Measurements from ENCODE around the gene CCDC88B.

The CCDC88B gene

GRCh38 chr11:64339754-64340408, at the start of gene CCDC88B:
TSS of gene CCDC88B (plus strand) at chr11:64340204. CDS start at chr11:64340267, 63 bp downstream.
- Histone ChIP-seq H3K9me3 (ENCODE audit: control insufficient read depth, insufficient read depth, low read depth, low read length) (no peaks in the 10 kb centered on the region), H3K9ac (ENCODE audit: low read length) (no peak within 1 kb of the TSS), H3K27me3 (ENCODE audit: control insufficient read depth, insufficient read depth, low read length) (no peaks in the 10 kb centered on the region), H3K27ac (ENCODE audit: low read depth, low read length) (no peak within 1 kb of the TSS), H3K4me3 (ENCODE audit: low read depth, low read length) (peak within 1 kb of the TSS; percentile 76), H3K36me3 (ENCODE audit: control insufficient read depth, insufficient read depth, low read length) (no peaks in the 10 kb centered on the region), H3K4me1 (ENCODE audit: control insufficient read depth, insufficient read depth, low read length) (peaks cover 20% of the 10 kb centered on the region)

GRCh38 chr11:64290352-64291261, 49.4 kb upstream of the CCDC88B start:
- Histone ChIP-seq H3K9ac (ENCODE audit: low read length) (no peak overlapping the region), H3K27me3 (ENCODE audit: control insufficient read depth, insufficient read depth, low read length) (peaks cover 75% of the 10 kb centered on the region), H3K27ac (ENCODE audit: low read depth, low read length) (no peak overlapping the region), H3K9me3 (ENCODE audit: control insufficient read depth, insufficient read depth, low read depth, low read length) (no peaks in the 10 kb centered on the region), H3K4me3 (ENCODE audit: low read depth, low read length) (peak overlapping the region; percentile 50), H3K36me3 (ENCODE audit: control insufficient read depth, insufficient read depth, low read length) (0 out of 2 replicates have a peak, but pooled peaks cover 2% of the 10 kb centered on the region), H3K4me1 (ENCODE audit: control insufficient read depth, insufficient read depth, low read length) (peaks cover 9% of the 10 kb centered on the region; the same call in 1 of the 2 replicates)

- H3K9ac ChIP-seq (ENCODE audit: low read length), result no peak within 1 kb of the TSS
Measured at GRCh38 chr11:64291262-64291751, 48.7 kb upstream of the CCDC88B start, which contains the start of gene KCNK4. TSS of gene KCNK4 (plus strand) at chr11:64291302. CDS start at chr11:64293019, 1,717 bp downstream.

GRCh38 chr11:64291752-64292459, 48.1 kb upstream of the CCDC88B start:
- no peaks in the 10 kb centered on the region for H3K9me3 ChIP-seq (ENCODE audit: control insufficient read depth, insufficient read depth, low read depth, low read length)
- H3K4me3 ChIP-seq (ENCODE audit: low read depth, low read length), result peak overlapping the region; percentile 50
- peaks cover 88% of the 10 kb centered on the region for H3K27me3 ChIP-seq (ENCODE audit: control insufficient read depth, insufficient read depth, low read length)
- H3K9ac ChIP-seq (ENCODE audit: low read length), result no peak overlapping the region
- H3K27ac ChIP-seq (ENCODE audit: low read depth, low read length), result no peak overlapping the region
- H3K36me3 ChIP-seq (ENCODE audit: control insufficient read depth, insufficient read depth, low read length), result 0 out of 2 replicates have a peak, but pooled peaks cover 2% of the 10 kb centered on the region
- H3K4me1 ChIP-seq (ENCODE audit: control insufficient read depth, insufficient read depth, low read length), result 0 out of 2 replicates have a peak, but pooled peaks cover 4% of the 10 kb centered on the region

More at GRCh38 chr11:64291262-64291751, 48.7 kb upstream of the CCDC88B start, which contains the start of gene KCNK4:
- Histone ChIP-seq H3K9me3 (ENCODE audit: control insufficient read depth, insufficient read depth, low read depth, low read length) (no peaks in the 10 kb centered on the region), H3K27me3 (ENCODE audit: control insufficient read depth, insufficient read depth, low read length) (peaks cover 82% of the 10 kb centered on the region), H3K36me3 (ENCODE audit: control insufficient read depth, insufficient read depth, low read length) (0 out of 2 replicates have a peak, but pooled peaks cover 2% of the 10 kb centered on the region), H3K27ac (ENCODE audit: low read depth, low read length) (no peak within 1 kb of the TSS), H3K4me3 (ENCODE audit: low read depth, low read length) (peak within 1 kb of the TSS; percentile 50), H3K4me1 (ENCODE audit: control insufficient read depth, insufficient read depth, low read length) (peaks cover 6% of the 10 kb centered on the region; the same call in 1 of the 2 replicates)

- 0 out of 2 replicates have a peak, but pooled peaks cover 2% of the 10 kb centered on the region for H3K36me3 ChIP-seq (ENCODE audit: control insufficient read depth, insufficient read depth, low read length)
- H3K27ac ChIP-seq (ENCODE audit: low read depth, low read length), result no peak overlapping the region
- peak overlapping the region; percentile 16 for H3K9ac ChIP-seq (ENCODE audit: low read length)
- H3K4me1 ChIP-seq (ENCODE audit: control insufficient read depth, insufficient read depth, low read length), result 0 out of 2 replicates have a peak, but pooled peaks cover 4% of the 10 kb centered on the region
- H3K9me3 ChIP-seq (ENCODE audit: control insufficient read depth, insufficient read depth, low read depth, low read length), result no peaks in the 10 kb centered on the region
- H3K4me3 ChIP-seq (ENCODE audit: low read depth, low read length), result peak overlapping the region; percentile 50
- peaks cover 95% of the 10 kb centered on the region for H3K27me3 ChIP-seq (ENCODE audit: control insufficient read depth, insufficient read depth, low read length)
Measured at GRCh38 chr11:64292460-64293254, 47.3 kb upstream of the CCDC88B start.

GRCh38 chr11:64294774-64295173, 45.2 kb upstream of the CCDC88B start:
- Histone ChIP-seq H3K9me3 (ENCODE audit: control insufficient read depth, insufficient read depth, low read depth, low read length) (no peaks in the 10 kb centered on the region), H3K4me1 (ENCODE audit: control insufficient read depth, insufficient read depth, low read length) (peaks cover 6% of the 10 kb centered on the region), H3K27me3 (ENCODE audit: control insufficient read depth, insufficient read depth, low read length) (peaks cover 100% of the 10 kb centered on the region), H3K27ac (ENCODE audit: low read depth, low read length) (no peak overlapping the region), H3K9ac (ENCODE audit: low read length) (no peak overlapping the region), H3K36me3 (ENCODE audit: control insufficient read depth, insufficient read depth, low read length) (no peaks in the 10 kb centered on the region), H3K4me3 (ENCODE audit: low read depth, low read length) (no peak overlapping the region)

GRCh38 chr11:64295760-64296159, 44.2 kb upstream of the CCDC88B start:
- H3K9ac ChIP-seq (ENCODE audit: low read length), result no peak overlapping the region
- no peak overlapping the region for H3K4me3 ChIP-seq (ENCODE audit: low read depth, low read length)
- peaks cover 100% of the 10 kb centered on the region for H3K27me3 ChIP-seq (ENCODE audit: control insufficient read depth, insufficient read depth, low read length)
- no peak overlapping the region for H3K27ac ChIP-seq (ENCODE audit: low read depth, low read length)
- H3K9me3 ChIP-seq (ENCODE audit: control insufficient read depth, insufficient read depth, low read depth, low read length), result no peaks in the 10 kb centered on the region
- peaks cover 13% of the 10 kb centered on the region for H3K4me1 ChIP-seq (ENCODE audit: control insufficient read depth, insufficient read depth, low read length)
- no peaks in the 10 kb centered on the region for H3K36me3 ChIP-seq (ENCODE audit: control insufficient read depth, insufficient read depth, low read length)

- H3K27ac ChIP-seq (ENCODE audit: low read depth, low read length), result no peak overlapping the region
- no peak overlapping the region for H3K4me3 ChIP-seq (ENCODE audit: low read depth, low read length)
- no peak overlapping the region for H3K9ac ChIP-seq (ENCODE audit: low read length)
- peaks cover 11% of the 10 kb centered on the region for H3K4me1 ChIP-seq (ENCODE audit: control insufficient read depth, insufficient read depth, low read length)
- peaks cover 98% of the 10 kb centered on the region for H3K27me3 ChIP-seq (ENCODE audit: control insufficient read depth, insufficient read depth, low read length)
- no peaks in the 10 kb centered on the region for H3K36me3 ChIP-seq (ENCODE audit: control insufficient read depth, insufficient read depth, low read length)
- H3K9me3 ChIP-seq (ENCODE audit: control insufficient read depth, insufficient read depth, low read depth, low read length), result no peaks in the 10 kb centered on the region
Measured at GRCh38 chr11:64296236-64296635, 43.8 kb upstream of the CCDC88B start.

GRCh38 chr11:64296830-64297698, 42.9 kb upstream of the CCDC88B start:
- Histone ChIP-seq H3K9me3 (ENCODE audit: control insufficient read depth, insufficient read depth, low read depth, low read length) (no peaks in the 10 kb centered on the region), H3K27me3 (ENCODE audit: control insufficient read depth, insufficient read depth, low read length) (peaks cover 97% of the 10 kb centered on the region)

More at GRCh38 chr11:64296830-64297698, 42.9 kb upstream of the CCDC88B start:
- Histone ChIP-seq H3K27ac (ENCODE audit: low read depth, low read length) (no peak overlapping the region), H3K4me1 (ENCODE audit: control insufficient read depth, insufficient read depth, low read length) (peaks cover 11% of the 10 kb centered on the region), H3K9ac (ENCODE audit: low read length) (no peak overlapping the region), H3K4me3 (ENCODE audit: low read depth, low read length) (no peak overlapping the region), H3K36me3 (ENCODE audit: control insufficient read depth, insufficient read depth, low read length) (no peaks in the 10 kb centered on the region)
